GM18867 (cell line): Measurements from ENCODE around the gene CTRB1.
"Not testable (repeated sequence)": the region's sequence is repeated elsewhere in the genome, so short reads cannot be mapped to it uniquely, and the experiment has no call there.

Experiments used
- ATAC-seq: cut with Tn5 transposase; IDR thresholded peaks from one replicate; pipeline ENCODE4 v1.9.1; 2021; ENCODE audit warnings: mild to moderate bottlenecking, moderate library complexity; ENCODE audit not compliant: unreplicated experiment

CTRB1 gene

GRCh38 chr16:75239542-75240122, 20.8 kb downstream of the CTRB1 start:
- no peak for ATAC-seq

- ATAC-seq: not testable (repeated sequence)
Measured at GRCh38 chr16:75240633-75241032, 21.8 kb downstream of the CTRB1 start.

GRCh38 chr16:75241412-75241811, 22.6 kb downstream of the CTRB1 start:
- ATAC-seq: no peak

- no peak for ATAC-seq
Measured at GRCh38 chr16:75241955-75242354, 23.2 kb downstream of the CTRB1 start.

GRCh38 chr16:75242436-75243078, 23.8 kb downstream of the CTRB1 start:
- ATAC-seq: not testable (repeated sequence)

GRCh38 chr16:75243667-75244224, 25.0 kb downstream of the CTRB1 start:
- no peak for ATAC-seq

GRCh38 chr16:75244225-75244809, 25.5 kb downstream of the CTRB1 start:
- ATAC-seq: no peak

- no peak for ATAC-seq
Measured at GRCh38 chr16:75244844-75245758, 26.3 kb downstream of the CTRB1 start.

- no peak for ATAC-seq
Measured at GRCh38 chr16:75246504-75247205, 27.9 kb downstream of the CTRB1 start.

- no peak for ATAC-seq
Measured at GRCh38 chr16:75247249-75247648, 28.5 kb downstream of the CTRB1 start.

- no peak for ATAC-seq
Measured at GRCh38 chr16:75248142-75248535, 29.4 kb downstream of the CTRB1 start.

- ATAC-seq: no peak
Measured at GRCh38 chr16:75248536-75249380, 30.0 kb downstream of the CTRB1 start.

- no peak for ATAC-seq
Measured at GRCh38 chr16:75249441-75249840, 30.7 kb downstream of the CTRB1 start.

- no peak for ATAC-seq
Measured at GRCh38 chr16:75250089-75250808, 31.5 kb downstream of the CTRB1 start.

- peak; percentile 25 for ATAC-seq
Measured at GRCh38 chr16:75250809-75251279, 32.1 kb downstream of the CTRB1 start.

- peak; percentile 62 for ATAC-seq
Measured at GRCh38 chr16:75251280-75252048, 32.7 kb downstream of the CTRB1 start, which contains the start of gene BCAR1. BCAR1 (minus strand) TSS chr16:75251624; CDS start chr16:75251482, 142 bp downstream.

GRCh38 chr16:75252049-75252864, 33.5 kb downstream of the CTRB1 start:
- no peak for ATAC-seq
